ENCODE measurements around the gene ESYT3.
"Not testable (repeated sequence)": the region's sequence is repeated elsewhere in the genome, so short reads cannot be mapped to it uniquely, and the experiment has no call there.

The ESYT3 gene

GRCh38 chr3:138494607-138494929, 60.2 kb downstream of the ESYT3 start:
- DNase-seq: no peak

- DNase-seq: not testable (repeated sequence)
Measured at GRCh38 chr3:138495638-138496037, 61.2 kb downstream of the ESYT3 start.

- DNase-seq: no peak
Measured at GRCh38 chr3:138496436-138496835, 62.0 kb downstream of the ESYT3 start.

GRCh38 chr3:138497021-138497420, 62.6 kb downstream of the ESYT3 start:
- no peak for DNase-seq

GRCh38 chr3:138497851-138498250, 63.4 kb downstream of the ESYT3 start:
- no peak for DNase-seq

- no peak for DNase-seq
Measured at GRCh38 chr3:138498991-138499390, 64.6 kb downstream of the ESYT3 start.

- no peak for DNase-seq
Measured at GRCh38 chr3:138507524-138507923, 73.1 kb downstream of the ESYT3 start.

GRCh38 chr3:138509586-138509985, 75.2 kb downstream of the ESYT3 start:
- DNase-seq: peak; percentile 6

GRCh38 chr3:138511945-138512344, 77.5 kb downstream of the ESYT3 start:
- DNase-seq: no peak

GRCh38 chr3:138513090-138513843, 78.9 kb downstream of the ESYT3 start:
- no peak for DNase-seq

GRCh38 chr3:138521445-138521844, 87.0 kb downstream of the ESYT3 start:
- DNase-seq: not testable (repeated sequence)
